ENCODE results near the gene PRPF19. TPM values are rescaled to one million over a fixed set of nuclear protein-coding genes. Genes with fewer than 3 reads are reported as not detected.

The PRPF19 gene
- total and polyA plus RNA-seq, 2 donors = 49.2 to 74.9 TPM

GRCh38 chr11:60851327-60852104 lies 54.9 kb downstream of the PRPF19 start:
- DNase-seq (ENCODE audit: low read depth in 6 of 9, low spot score in 9 of 9) = no peak
- Histone ChIP-seq H3K9me3 (ENCODE audit: control insufficient read depth in 2 of 2, insufficient read depth in 1 of 2, low read length in 1 of 2) (no peaks in the 10 kb centered on the region), H3K27ac (ENCODE audit: low read depth in 1 of 2, low read length in 1 of 2) (no peak overlapping the region), H3K36me3 (ENCODE audit: control insufficient read depth in 2 of 2, insufficient read depth in 2 of 2, low read length in 1 of 2) (peaks cover 59 to 63% of the 10 kb centered on the region in 2 donors), H3K27me3 (ENCODE audit: control insufficient read depth in 2 of 2, insufficient read depth in 1 of 2, low read length in 1 of 2) (peaks cover 0 to 2% of the 10 kb centered on the region in 2 donors), H3K4me1 (ENCODE audit: control insufficient read depth in 2 of 2, insufficient read depth in 2 of 2, low read length in 2 of 2) (peaks cover 23 to 36% of the 10 kb centered on the region in 2 donors), H3K4me3 (ENCODE audit: low read length in 2 of 2) (no peak overlapping the region)
- WGBS = 94% methylated on average over 17 of the region's 17 CpGs

- no peak overlapping the region for H3K27ac ChIP-seq (ENCODE audit: low read depth in 1 of 2, low read length in 1 of 2)
- WGBS = 96% methylated on average over 29 of the region's 29 CpGs
- H3K4me3 ChIP-seq (ENCODE audit: low read length in 2 of 2) = no peak overlapping the region
- peaks cover 13 to 32% of the 10 kb centered on the region in 2 donors for H3K4me1 ChIP-seq (ENCODE audit: control insufficient read depth in 2 of 2, insufficient read depth in 2 of 2, low read length in 2 of 2)
- H3K9me3 ChIP-seq (ENCODE audit: control insufficient read depth in 2 of 2, insufficient read depth in 1 of 2, low read length in 1 of 2) = no peaks in the 10 kb centered on the region
- H3K27me3 ChIP-seq (ENCODE audit: control insufficient read depth in 2 of 2, insufficient read depth in 1 of 2, low read length in 1 of 2) = no peaks in the 10 kb centered on the region
- H3K36me3 ChIP-seq (ENCODE audit: control insufficient read depth in 2 of 2, insufficient read depth in 2 of 2, low read length in 1 of 2) = peaks cover 66% of the 10 kb centered on the region in 2 donors
- DNase-seq (ENCODE audit: low read depth in 6 of 9, low spot score in 9 of 9) = no peak
Observed at GRCh38 chr11:60849641-60850520, 56.5 kb downstream of the PRPF19 start.

DNA sequence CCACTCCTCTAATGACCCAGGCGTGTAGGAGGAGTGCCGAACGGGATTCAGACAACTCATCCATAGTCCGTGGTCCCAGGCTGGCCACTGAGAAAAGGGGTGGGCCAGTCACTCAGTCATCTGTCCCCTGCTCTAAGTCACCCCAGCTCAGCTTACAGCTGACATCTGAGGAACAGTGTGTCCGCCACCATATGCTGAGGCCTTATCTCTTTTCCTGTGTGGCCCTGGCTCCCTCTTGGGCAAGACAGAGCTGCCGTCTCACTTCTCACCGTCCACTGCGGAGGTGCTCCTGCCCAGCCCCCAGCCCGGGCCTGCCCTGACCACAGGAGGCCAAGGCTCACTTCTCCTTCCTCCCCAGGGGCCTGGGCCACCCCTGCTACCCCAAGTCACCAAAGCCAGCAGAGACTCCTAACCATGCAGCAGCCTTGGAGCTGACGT lies 57.7 kb downstream of the PRPF19 start:
- H3K4me3 ChIP-seq (ENCODE audit: low read length in 2 of 2) = no peak overlapping the region
- 96% methylated on average over 10 of the region's 10 CpGs for WGBS
- peaks cover 9 to 32% of the 10 kb centered on the region in 2 donors for H3K4me1 ChIP-seq (ENCODE audit: control insufficient read depth in 2 of 2, insufficient read depth in 2 of 2, low read length in 2 of 2)
- no peaks in the 10 kb centered on the region for H3K27me3 ChIP-seq (ENCODE audit: control insufficient read depth in 2 of 2, insufficient read depth in 1 of 2, low read length in 1 of 2)
- H3K27ac ChIP-seq (ENCODE audit: low read depth in 1 of 2, low read length in 1 of 2) = no peak overlapping the region
- H3K9me3 ChIP-seq (ENCODE audit: control insufficient read depth in 2 of 2, insufficient read depth in 1 of 2, low read length in 1 of 2) = no peaks in the 10 kb centered on the region
- peaks cover 66 to 67% of the 10 kb centered on the region in 2 donors for H3K36me3 ChIP-seq (ENCODE audit: control insufficient read depth in 2 of 2, insufficient read depth in 2 of 2, low read length in 1 of 2)
- no peak for DNase-seq (ENCODE audit: low read depth in 6 of 9, low spot score in 9 of 9)

DNA sequence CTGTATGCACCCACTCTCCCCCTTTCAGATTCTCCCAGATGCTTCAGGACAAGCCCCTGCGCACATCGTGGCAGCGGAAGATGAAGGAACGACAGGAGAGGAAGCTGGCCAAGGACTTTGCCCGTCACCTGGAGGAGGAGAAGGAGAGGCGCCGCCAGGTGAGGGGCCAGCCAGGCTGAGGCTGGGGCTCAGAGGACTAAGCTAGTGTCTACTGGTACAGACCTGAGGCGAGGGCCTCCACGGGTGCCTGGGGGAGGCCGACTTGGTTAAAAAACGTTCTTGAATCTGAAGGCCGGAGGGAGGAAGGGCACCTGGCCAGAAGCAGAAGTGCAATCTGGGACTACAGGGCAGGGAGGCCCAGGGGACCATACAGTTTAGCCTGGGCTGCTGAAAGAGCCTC lies 58.5 kb downstream of the PRPF19 start:
- no peak for DNase-seq (ENCODE audit: low read depth in 6 of 9, low spot score in 9 of 9)

DNA sequence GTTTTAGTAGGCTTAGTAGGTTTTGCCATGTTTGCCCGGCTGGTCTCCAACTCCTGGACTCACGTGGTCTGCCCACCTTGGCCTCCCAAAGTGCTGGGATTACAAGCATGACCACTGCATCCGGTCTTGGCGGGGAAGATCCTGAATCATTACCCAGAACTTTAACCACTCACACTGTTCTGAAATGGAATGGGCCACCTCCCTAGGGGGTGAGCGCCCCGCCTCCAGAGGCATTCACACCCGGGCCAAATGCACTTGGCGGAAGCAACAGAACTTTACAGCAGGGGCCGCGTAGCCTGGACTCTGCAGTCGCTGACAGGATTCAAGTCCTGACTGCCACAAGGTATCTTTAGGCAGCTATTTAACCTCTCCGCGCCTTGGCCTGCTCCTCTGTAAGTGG lies 59.1 kb downstream of the PRPF19 start:
- 76% methylated on average over 13 of the region's 13 CpGs for WGBS
- Histone ChIP-seq H3K4me3 (ENCODE audit: low read length in 2 of 2) (no peak overlapping the region), H3K36me3 (ENCODE audit: control insufficient read depth in 2 of 2, insufficient read depth in 2 of 2, low read length in 1 of 2) (peaks cover 53 to 58% of the 10 kb centered on the region in 2 donors), H3K27ac (ENCODE audit: low read depth in 1 of 2, low read length in 1 of 2) (no peak overlapping the region), H3K9me3 (ENCODE audit: control insufficient read depth in 2 of 2, insufficient read depth in 1 of 2, low read length in 1 of 2) (no peaks in the 10 kb centered on the region), H3K4me1 (ENCODE audit: control insufficient read depth in 2 of 2, insufficient read depth in 2 of 2, low read length in 2 of 2) (peaks cover 20 to 38% of the 10 kb centered on the region in 2 donors), H3K27me3 (ENCODE audit: control insufficient read depth in 2 of 2, insufficient read depth in 1 of 2, low read length in 1 of 2) (no peaks in the 10 kb centered on the region)
- DNase-seq (ENCODE audit: low read depth in 6 of 9, low spot score in 9 of 9) = no peak

More for the DNA sequence above, 58.5 kb downstream of the PRPF19 start:
- WGBS = 96% methylated on average over 12 of the region's 12 CpGs
- no peaks in the 10 kb centered on the region for H3K27me3 ChIP-seq (ENCODE audit: control insufficient read depth in 2 of 2, insufficient read depth in 1 of 2, low read length in 1 of 2)
- H3K27ac ChIP-seq (ENCODE audit: low read depth in 1 of 2, low read length in 1 of 2) = no peak overlapping the region
- no peak overlapping the region for H3K4me3 ChIP-seq (ENCODE audit: low read length in 2 of 2)
- H3K36me3 ChIP-seq (ENCODE audit: control insufficient read depth in 2 of 2, insufficient read depth in 2 of 2, low read length in 1 of 2) = peaks cover 59% of the 10 kb centered on the region in 2 donors
- H3K9me3 ChIP-seq (ENCODE audit: control insufficient read depth in 2 of 2, insufficient read depth in 1 of 2, low read length in 1 of 2) = no peaks in the 10 kb centered on the region
- peaks cover 14 to 32% of the 10 kb centered on the region in 2 donors for H3K4me1 ChIP-seq (ENCODE audit: control insufficient read depth in 2 of 2, insufficient read depth in 2 of 2, low read length in 2 of 2)

- H3K4me1 ChIP-seq (ENCODE audit: control insufficient read depth in 2 of 2, insufficient read depth in 2 of 2, low read length in 2 of 2) = peaks cover 20 to 51% of the 10 kb centered on the region in 2 donors
- no peaks in the 10 kb centered on the region for H3K27me3 ChIP-seq (ENCODE audit: control insufficient read depth in 2 of 2, insufficient read depth in 1 of 2, low read length in 1 of 2)
- no peak overlapping the region for H3K4me3 ChIP-seq (ENCODE audit: low read length in 2 of 2)
- H3K36me3 ChIP-seq (ENCODE audit: control insufficient read depth in 2 of 2, insufficient read depth in 2 of 2, low read length in 1 of 2) = peaks cover 34 to 40% of the 10 kb centered on the region in 2 donors
- WGBS = 95% methylated on average over 8 of the region's 8 CpGs
- no peak overlapping the region for H3K27ac ChIP-seq (ENCODE audit: low read depth in 1 of 2, low read length in 1 of 2)
- DNase-seq (ENCODE audit: low read depth in 6 of 9, low spot score in 9 of 9) = no peak
- H3K9me3 ChIP-seq (ENCODE audit: control insufficient read depth in 2 of 2, insufficient read depth in 1 of 2, low read length in 1 of 2) = no peaks in the 10 kb centered on the region
Observed at GRCh38 chr11:60845338-60845737, 61.0 kb downstream of the PRPF19 start.

- peaks cover 29 to 35% of the 10 kb centered on the region in 2 donors for H3K36me3 ChIP-seq (ENCODE audit: control insufficient read depth in 2 of 2, insufficient read depth in 2 of 2, low read length in 1 of 2)
- H3K9me3 ChIP-seq (ENCODE audit: control insufficient read depth in 2 of 2, insufficient read depth in 1 of 2, low read length in 1 of 2) = no peaks in the 10 kb centered on the region
- peaks cover 20 to 51% of the 10 kb centered on the region in 2 donors for H3K4me1 ChIP-seq (ENCODE audit: control insufficient read depth in 2 of 2, insufficient read depth in 2 of 2, low read length in 2 of 2)
- no peak overlapping the region for H3K4me3 ChIP-seq (ENCODE audit: low read length in 2 of 2)
- DNase-seq (ENCODE audit: low read depth in 6 of 9, low spot score in 9 of 9) = no peak
- no peak overlapping the region for H3K27ac ChIP-seq (ENCODE audit: low read depth in 1 of 2, low read length in 1 of 2)
- 77% methylated on average over 4 of the region's 4 CpGs for WGBS
- no peaks in the 10 kb centered on the region for H3K27me3 ChIP-seq (ENCODE audit: control insufficient read depth in 2 of 2, insufficient read depth in 1 of 2, low read length in 1 of 2)
Observed at GRCh38 chr11:60844870-60845221, 61.5 kb downstream of the PRPF19 start.

GRCh38 chr11:60844045-60844869 lies 62.1 kb downstream of the PRPF19 start:
- no peak overlapping the region for H3K27ac ChIP-seq (ENCODE audit: low read depth in 1 of 2, low read length in 1 of 2)
- H3K4me3 ChIP-seq (ENCODE audit: low read length in 2 of 2) = no peak overlapping the region
- no peak for DNase-seq (ENCODE audit: low read depth in 6 of 9, low spot score in 9 of 9)
- 83% methylated on average over 10 of the region's 10 CpGs for WGBS
- no peaks in the 10 kb centered on the region for H3K27me3 ChIP-seq (ENCODE audit: control insufficient read depth in 2 of 2, insufficient read depth in 1 of 2, low read length in 1 of 2)
- H3K9me3 ChIP-seq (ENCODE audit: control insufficient read depth in 2 of 2, insufficient read depth in 1 of 2, low read length in 1 of 2) = no peaks in the 10 kb centered on the region
- H3K36me3 ChIP-seq (ENCODE audit: control insufficient read depth in 2 of 2, insufficient read depth in 2 of 2, low read length in 1 of 2) = peaks cover 24 to 31% of the 10 kb centered on the region in 2 donors
- peaks cover 20 to 55% of the 10 kb centered on the region in 2 donors for H3K4me1 ChIP-seq (ENCODE audit: control insufficient read depth in 2 of 2, insufficient read depth in 2 of 2, low read length in 2 of 2)

Measured in thymus (tissue), 11 donors.